Suprapubic skin (tissue), 4 donors: ENCODE results near the gene WDR90. TPM values are rescaled to one million over a fixed set of nuclear protein-coding genes. Genes with fewer than 3 reads are reported as not detected.

Experiments
- DNase-seq, 2 donors: peaks; one replicate each; pipeline ENCODE4 v3.0.0-alpha.2; 2019; ENCODE audit warnings: low spot score in 2 of 2
- H3K27ac ChIP-seq: fragments of 200-600 bp; sonication (generic); one replicate; pipeline ENCODE4 v1.5.1; 2019
- H3K27me3 ChIP-seq: fragments of 200-600 bp; sonication (generic); one replicate; pipeline ENCODE4 v1.5.1; 2019
- H3K36me3 ChIP-seq: fragments of 200-600 bp; sonication (generic); one replicate; pipeline ENCODE4 v1.5.1; 2019
- H3K4me1 ChIP-seq: fragments of 200-600 bp; sonication (generic); one replicate; pipeline ENCODE4 v1.5.1; 2019
- H3K4me3 ChIP-seq: fragments of 200-600 bp; sonication (generic); one replicate; pipeline ENCODE4 v1.5.1; 2019; ENCODE audit warnings: mild to moderate bottlenecking
- H3K9me3 ChIP-seq: fragments of 200-600 bp; sonication (generic); one replicate; pipeline ENCODE4 v1.5.1; 2019
- EP300 ChIP-seq: sonication (generic); formaldehyde crosslinking; IDR thresholded peaks from one replicate; pipeline ENCODE4 v1.6.1; 2017; ENCODE audit warnings: antibody characterized with exemption
- POLR2A ChIP-seq, 2 donors: fragments of 450-650 bp; IDR thresholded peaks; one replicate each; pipeline ENCODE4 v1.6.1; 2017; ENCODE audit warnings: antibody characterized with exemption in 2 of 2, mild to moderate bottlenecking in 2 of 2, moderate library complexity in 2 of 2
- POLR2AphosphoS5 ChIP-seq, 3 donors: sonication (generic); formaldehyde crosslinking; IDR thresholded peaks; one replicate each; pipeline ENCODE4 v1.6.1; 2017; ENCODE audit warnings: antibody characterized with exemption in 3 of 3
- WGBS: methylation state at CpG from one replicate; pipeline ENCODE4 v1.1.5; 2018; 5-methylcytosine and 5-hydroxymethylcytosine counted together
- total RNA-seq, 4 donors: library from RNA; depleted of rRNA; stranded (reverse); fragments of >200 nt; gene quantifications; one replicate each; pipeline ENCODE4 v1.1.0, GENCODE V29; 2016
- TF ChIP-seq, protein P1 (sequence below), 2 donors: fragments of 200-600 bp in 1 of 2; fragments of 450-650 bp in 1 of 2; sonication (generic) in 1 of 2; IDR thresholded peaks; one replicate each; pipeline ENCODE4 v1.5.1; 2016 to 2019; ENCODE audit warnings: antibody characterized with exemption in 2 of 2, mild to moderate bottlenecking in 1 of 2, moderate library complexity in 1 of 2

The WDR90 gene
- total RNA-seq, 4 donors from 2014 or later: 18.3 to 63.0 (median 32.2) TPM

DNA sequence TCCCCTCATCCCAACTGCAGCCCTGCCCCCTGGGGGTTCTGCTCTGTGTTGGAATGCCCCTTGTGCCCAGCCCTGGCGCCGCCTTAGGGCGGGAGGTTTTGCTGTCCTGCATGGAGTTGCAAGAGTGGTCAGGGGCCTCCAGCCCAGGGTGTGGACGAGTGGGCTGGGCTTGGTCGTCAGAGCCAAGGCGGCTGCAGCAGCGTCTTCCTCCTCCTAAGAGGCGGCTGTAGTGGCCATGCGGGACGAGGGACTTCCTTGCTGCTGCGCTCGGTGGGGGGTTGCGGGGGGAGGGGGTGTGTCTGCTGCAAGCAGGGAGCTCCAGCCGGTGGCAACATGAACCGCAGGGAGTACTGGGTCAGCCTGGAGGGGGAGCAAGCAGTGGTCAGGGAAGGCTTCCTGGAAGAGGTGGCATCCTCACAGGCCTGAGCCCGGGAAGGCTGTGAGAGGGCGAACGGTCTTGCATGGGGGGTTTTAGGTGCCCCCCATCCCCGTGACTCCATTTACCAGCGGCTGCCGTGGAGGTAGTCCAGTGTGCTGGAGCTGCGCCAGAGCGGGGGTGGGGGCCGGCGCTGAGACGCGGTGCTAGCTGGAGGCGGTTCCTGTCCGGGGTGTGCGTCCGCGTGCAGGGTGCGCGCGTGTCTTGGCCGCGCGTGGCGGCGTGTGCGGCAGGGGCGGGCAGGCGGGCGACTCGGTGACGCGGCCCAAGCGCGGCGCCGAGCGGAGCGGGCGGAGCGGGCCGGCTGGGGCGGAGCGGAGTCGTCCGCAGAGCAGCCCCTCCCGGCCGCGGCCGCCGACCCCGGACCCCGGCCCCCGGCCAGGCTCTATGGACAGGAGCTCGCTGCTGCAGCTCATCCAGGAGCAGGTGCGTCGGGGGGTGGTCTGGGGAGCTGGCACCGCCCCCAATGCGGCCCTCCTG is 26.1 kb downstream of the WDR90 start, which contains the start of gene RHBDL1:
RHBDL1 (plus strand) TSS at position 704 of the 916 bp plus-strand sequence; CDS start at position 824, 120 bp downstream.
- Histone ChIP-seq H3K4me3 (peak within 1 kb of the TSS; percentile 38), H3K36me3 (peaks cover 37% of the 10 kb centered on the region), H3K4me1 (peaks cover 54% of the 10 kb centered on the region), H3K9me3 (no peaks in the 10 kb centered on the region), H3K27me3 (peaks cover 4% of the 10 kb centered on the region), H3K27ac (no peak within 1 kb of the TSS)
- no peak for DNase-seq
- TF ChIP-seq POLR2A (IDR thresholded peaks at IDR 0.05) (no peak), EP300 (no peak), POLR2AphosphoS5 (IDR thresholded peaks at IDR 0.05) (no peak)
- TF ChIP-seq, protein P1, sequence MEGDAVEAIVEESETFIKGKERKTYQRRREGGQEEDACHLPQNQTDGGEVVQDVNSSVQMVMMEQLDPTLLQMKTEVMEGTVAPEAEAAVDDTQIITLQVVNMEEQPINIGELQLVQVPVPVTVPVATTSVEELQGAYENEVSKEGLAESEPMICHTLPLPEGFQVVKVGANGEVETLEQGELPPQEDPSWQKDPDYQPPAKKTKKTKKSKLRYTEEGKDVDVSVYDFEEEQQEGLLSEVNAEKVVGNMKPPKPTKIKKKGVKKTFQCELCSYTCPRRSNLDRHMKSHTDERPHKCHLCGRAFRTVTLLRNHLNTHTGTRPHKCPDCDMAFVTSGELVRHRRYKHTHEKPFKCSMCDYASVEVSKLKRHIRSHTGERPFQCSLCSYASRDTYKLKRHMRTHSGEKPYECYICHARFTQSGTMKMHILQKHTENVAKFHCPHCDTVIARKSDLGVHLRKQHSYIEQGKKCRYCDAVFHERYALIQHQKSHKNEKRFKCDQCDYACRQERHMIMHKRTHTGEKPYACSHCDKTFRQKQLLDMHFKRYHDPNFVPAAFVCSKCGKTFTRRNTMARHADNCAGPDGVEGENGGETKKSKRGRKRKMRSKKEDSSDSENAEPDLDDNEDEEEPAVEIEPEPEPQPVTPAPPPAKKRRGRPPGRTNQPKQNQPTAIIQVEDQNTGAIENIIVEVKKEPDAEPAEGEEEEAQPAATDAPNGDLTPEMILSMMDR (IDR thresholded peaks at IDR 0.05): no peak
- 0% methylated on average over 3 of the region's 73 CpGs for WGBS

DNA sequence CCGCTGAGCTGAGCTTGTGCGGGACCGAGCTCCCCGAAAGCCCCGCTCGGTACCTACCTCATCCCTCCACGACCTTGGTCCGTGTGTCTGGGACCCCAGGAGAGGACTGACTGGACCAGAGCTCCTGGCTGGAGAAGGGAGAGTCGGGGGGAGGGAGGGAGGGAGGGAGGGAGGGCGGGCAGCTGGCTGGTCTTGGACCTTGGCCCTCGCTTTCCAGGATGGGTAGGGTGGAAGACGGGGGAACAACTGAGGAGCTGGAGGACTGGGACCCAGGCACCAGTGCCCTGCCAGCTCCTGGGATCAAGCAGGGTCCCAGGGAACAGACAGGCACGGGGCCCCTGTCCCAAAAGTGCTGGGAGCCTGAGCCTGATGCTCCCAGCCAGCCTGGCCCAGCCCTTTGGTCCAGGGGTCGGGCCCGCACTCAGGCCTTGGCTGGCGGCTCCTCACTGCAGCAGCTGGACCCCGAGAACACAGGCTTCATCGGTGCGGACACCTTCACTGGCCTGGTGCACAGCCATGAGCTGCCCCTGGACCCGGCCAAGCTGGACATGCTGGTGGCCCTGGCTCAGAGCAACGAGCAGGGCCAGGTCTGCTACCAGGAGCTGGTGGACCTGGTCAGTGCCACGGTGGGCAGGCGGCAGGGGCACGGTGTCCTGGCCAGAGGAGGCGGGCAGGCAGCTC is 26.9 kb downstream of the WDR90 start:
- H3K27ac ChIP-seq: no peak overlapping the region
- peak overlapping the region; percentile 38 for H3K4me3 ChIP-seq
- no peaks in the 10 kb centered on the region for H3K9me3 ChIP-seq
- 7% methylated on average over 14 of the region's 25 CpGs for WGBS
- peaks cover 58% of the 10 kb centered on the region for H3K4me1 ChIP-seq
- DNase-seq: no peak
- H3K36me3 ChIP-seq: peaks cover 29% of the 10 kb centered on the region
- H3K27me3 ChIP-seq: peaks cover 4% of the 10 kb centered on the region
- TF ChIP-seq POLR2A (IDR thresholded peaks at IDR 0.05) (no peak), EP300 (no peak), POLR2AphosphoS5 (IDR thresholded peaks at IDR 0.05) (no peak)
- TF ChIP-seq, protein P1 (IDR thresholded peaks at IDR 0.05): no peak

DNA sequence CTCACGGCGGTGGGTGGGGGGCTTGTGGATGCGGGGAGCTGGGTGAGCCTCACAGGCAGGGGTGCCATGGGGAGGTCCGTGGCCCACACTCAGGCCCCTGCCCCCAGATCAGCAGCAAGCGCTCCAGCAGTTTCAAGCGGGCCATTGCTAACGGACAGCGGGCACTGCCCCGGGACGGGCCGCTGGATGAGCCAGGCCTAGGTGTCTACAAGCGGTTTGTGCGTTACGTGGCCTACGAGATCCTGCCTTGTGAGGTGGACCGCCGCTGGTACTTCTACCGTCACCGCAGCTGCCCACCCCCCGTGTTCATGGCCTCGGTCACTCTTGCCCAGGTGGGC is 27.4 kb downstream of the WDR90 start:
- H3K27me3 ChIP-seq: peaks cover 4% of the 10 kb centered on the region
- H3K27ac ChIP-seq: no peak overlapping the region
- H3K4me3 ChIP-seq: no peak overlapping the region
- no peaks in the 10 kb centered on the region for H3K9me3 ChIP-seq
- DNase-seq: no peak
- no peak for TF ChIP-seq POLR2A (IDR thresholded peaks at IDR 0.05)
- TF ChIP-seq EP300: no peak
- TF ChIP-seq, protein P1 (IDR thresholded peaks at IDR 0.05): no peak
- WGBS: 79% methylated on average over 9 of the region's 21 CpGs
- H3K4me1 ChIP-seq: peaks cover 63% of the 10 kb centered on the region
- H3K36me3 ChIP-seq: peaks cover 24% of the 10 kb centered on the region

DNA sequence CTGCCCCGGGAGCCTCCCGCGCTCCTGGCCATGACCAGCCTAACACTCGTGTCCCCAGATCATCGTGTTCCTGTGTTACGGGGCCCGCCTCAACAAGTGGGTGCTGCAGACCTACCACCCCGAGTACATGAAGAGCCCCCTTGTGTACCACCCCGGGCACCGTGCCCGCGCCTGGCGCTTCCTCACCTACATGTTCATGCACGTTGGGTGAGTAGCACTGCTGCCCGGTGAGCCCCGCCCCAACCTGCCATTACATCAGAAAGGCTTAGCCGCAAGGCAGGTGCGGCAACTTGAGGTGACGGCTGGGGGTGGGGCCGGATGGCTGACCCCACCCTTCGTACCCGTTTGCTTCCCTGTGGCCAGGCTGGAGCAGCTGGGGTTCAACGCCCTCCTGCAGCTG is 27.7 kb downstream of the WDR90 start:
- WGBS: no CpG with 5 or more reads among the region's 23 CpGs
- H3K36me3 ChIP-seq: peaks cover 24% of the 10 kb centered on the region
- H3K4me1 ChIP-seq: peaks cover 67% of the 10 kb centered on the region
- H3K27ac ChIP-seq: no peak overlapping the region
- no peak for TF ChIP-seq POLR2A (IDR thresholded peaks at IDR 0.05)
- TF ChIP-seq, protein P1 (IDR thresholded peaks at IDR 0.05): no peak
- TF ChIP-seq POLR2AphosphoS5 (IDR thresholded peaks at IDR 0.05): peak in 2 of 3 donors; percentile 15 to 61
- TF ChIP-seq EP300: no peak
- H3K4me3 ChIP-seq: no peak overlapping the region
- peaks cover 4% of the 10 kb centered on the region for H3K27me3 ChIP-seq
- H3K9me3 ChIP-seq: no peaks in the 10 kb centered on the region
- DNase-seq: no peak
